ENCODE data around the gene RAB17. TPM values are rescaled to one million over a fixed set of nuclear protein-coding genes. Genes with fewer than 3 reads are reported as not detected.

The RAB17 gene
- polyA plus RNA-seq, 1 donor = 1.6 TPM

GRCh38 chr2:237536083-237536415 lies 54.5 kb downstream of the RAB17 start:
- DNase-seq = no peak

- no peak for DNase-seq
Measured at GRCh38 chr2:237535385-237536082, 55.0 kb downstream of the RAB17 start.

GRCh38 chr2:237534380-237534779 lies 56.2 kb downstream of the RAB17 start:
- no peak for DNase-seq

GRCh38 chr2:237533668-237534161 lies 56.8 kb downstream of the RAB17 start:
- no peak for DNase-seq

GRCh38 chr2:237532160-237532559 lies 58.4 kb downstream of the RAB17 start:
- DNase-seq = no peak

GRCh38 chr2:237530472-237531433 lies 59.8 kb downstream of the RAB17 start:
- no peak for DNase-seq

- DNase-seq = no peak
Measured at GRCh38 chr2:237529452-237530402, 60.8 kb downstream of the RAB17 start.

- no peak for DNase-seq
Measured at GRCh38 chr2:237527766-237528165, 62.8 kb downstream of the RAB17 start.

GRCh38 chr2:237527233-237527632 lies 63.3 kb downstream of the RAB17 start:
- DNase-seq = no peak

- DNase-seq = no peak
Measured at GRCh38 chr2:237525559-237526157, 64.9 kb downstream of the RAB17 start.

- DNase-seq = no peak
Measured at GRCh38 chr2:237524631-237525030, 65.9 kb downstream of the RAB17 start.

Other genes starting within 250 kb of the RAB17 start
- 254 TPM for gene COL6A3, start 176.6 kb downstream of the RAB17 start, polyA plus RNA-seq (ENCODE audit: insufficient read length)
- 0.85 TPM for gene MLPH, start 103.5 kb downstream of the RAB17 start, polyA plus RNA-seq (ENCODE audit: insufficient read length)
- not detected for gene PRLH, start 24.2 kb downstream of the RAB17 start, polyA plus RNA-seq (ENCODE audit: insufficient read length)
- gene LRRFIP1, start 36.9 kb upstream of the RAB17 start, polyA plus RNA-seq (ENCODE audit: insufficient read length) = 184 TPM
- 0.93 TPM for gene RBM44, start 208.0 kb upstream of the RAB17 start, polyA plus RNA-seq (ENCODE audit: insufficient read length)

Measured in hindlimb muscle (tissue), 1 donor.